Heart left ventricle (tissue), 16 donors: Measurements from ENCODE around the gene SEC31A. TPM values are rescaled to one million over a fixed set of nuclear protein-coding genes. Genes with fewer than 3 reads are reported as not detected.
A peak's percentile ranks its signal among the peaks of the same experiment; 100 is the strongest.

Experiments
- ATAC-seq, 4 donors: fragments of 200-7000 bp; cut with Tn5 transposase; one replicate each; pipeline ENCODE4 v1.9.1; 2020 to 2022; ENCODE audit warnings: moderate library complexity in 4 of 4, mild to moderate bottlenecking in 3 of 4, moderate number of reproducible peaks in 1 of 4
- DNase-seq, 5 donors: peaks; one replicate each; pipeline ENCODE4 v3.0.0-alpha.2; 2020
- H3K27ac ChIP-seq, 12 donors: fragments of 200-600 bp; sonication (generic) in 4 of 12; one replicate each; pipeline versions ENCODE4 v1.5.0 to v1.8.0; 2016 to 2022; ENCODE audit warnings: mild to moderate bottlenecking in 2 of 12
- H3K27me3 ChIP-seq, 9 donors: fragments of 200-600 bp; sonication (generic) in 2 of 9; one replicate each; pipeline versions ENCODE4 v1.5.1 to v1.8.0; 2016 to 2022; ENCODE audit warnings: mild to moderate bottlenecking in 3 of 9
- H3K36me3 ChIP-seq, 9 donors: fragments of 200-600 bp; sonication (generic) in 2 of 9; one replicate each; pipeline versions ENCODE4 v1.5.0 to v1.8.0; 2018 to 2022; ENCODE audit warnings: mild to moderate bottlenecking in 2 of 9
- H3K4me1 ChIP-seq, 12 donors: fragments of 200-600 bp; sonication (generic) in 4 of 12; one replicate each; pipeline versions ENCODE4 v1.5.0 to v1.8.0; 2016 to 2022; ENCODE audit warnings: mild to moderate bottlenecking in 3 of 12
- H3K4me3 ChIP-seq, 12 donors: fragments of 200-600 bp; sonication (generic) in 4 of 12; one replicate each; pipeline versions ENCODE4 v1.5.0 to v1.8.0; 2017 to 2022; ENCODE audit warnings: mild to moderate bottlenecking in 9 of 12, moderate library complexity in 4 of 12
- H3K9me3 ChIP-seq, 12 donors: fragments of 200-600 bp; sonication (generic) in 4 of 12; one replicate each; pipeline versions ENCODE4 v1.5.0 to v1.8.0; 2016 to 2022; ENCODE audit warnings: mild to moderate bottlenecking in 1 of 12
- POLR2A ChIP-seq, 2 donors: fragments of 450-650 bp; IDR thresholded peaks; one replicate each; pipeline ENCODE4 v1.6.1; 2017; ENCODE audit warnings: antibody characterized with exemption in 2 of 2, mild to moderate bottlenecking in 2 of 2, moderate library complexity in 2 of 2
- WGBS, 4 donors: extraction: QIAGEN DNeasy Blood & Tissue Kit in 2 of 4; methylation state at CpG; one replicate each; pipeline versions ENCODE4 v1.1.5 to v1.1.7; 2013 to 2018; 5-methylcytosine and 5-hydroxymethylcytosine counted together
- intact Hi-C, 10 donors: fragments of 100-400 bp; cut with DNase I; formaldehyde crosslinking; loops; one replicate each; pipeline versions ENCODE4 v1.11.1 to v1.14.2; 2022
- polyA plus RNA-seq, 2 donors: library from polyadenylated mRNA; stranded (reverse); fragments of 200-250 nt; gene quantifications; one replicate each; pipeline ENCODE4 v1.2.3, GENCODE V29; 2013
- total RNA-seq, 9 donors: library from RNA; depleted of rRNA in 2 of 9; stranded (reverse); fragments of >200 nt in 2 of 9; fragmentation: NEBNext Ultra II Directional in 3 of 9; extraction: Animal tissue kit (Norgen Biotek cat#: 25700) in 3 of 9; gene quantifications; one replicate each; pipeline versions ENCODE4 v1.1.0 to v1.2.4, GENCODE V29; 2016 to 2023
- TF ChIP-seq, protein P1 (sequence below), 12 donors: fragments of 200-600 bp; sonication (generic) in 4 of 12; IDR thresholded peaks; one replicate each; pipeline versions ENCODE4 v1.5.0 to v1.8.0; 2018 to 2022; ENCODE audit warnings: antibody characterized with exemption in 12 of 12, mild to moderate bottlenecking in 5 of 12
- donor health status: ischemic (EF 13 %, LVEDD 7.1; RV severe dilation, severe dysfunction).
- donor health status: healthy with polysubstance abuse.
- donor health status: DM: no; HTN: yes; CAD: no.
- donor health status: DM: no; HTN: no; CAD: no.
- donor health status: ischemic (EF 25% LVEDD 6.9; RV normal size, moderate dysfunction).
- donor health status: ischemic (EF 25% LVEDD 5.7; RV mildly dilated, moderate dysfunction).
- donor health status: healthy.
- donor health status: DM: yes; HTN: yes; CAD: no.
- donor health status: ischemic (EF 35%, LVEDD 5.7; RV mildly dilated, moderate dysfunction).
- donor health status: nonischemic (EF 11% LVEDD 7.7; RV severe dilation, severe dysfunction).
- donor health status: DM: yes; HTN: yes; CAD: no.
- donor health status: PGD.
- donor health status: ischemic (EF 29% LVEDD 5.4; RV normal size, mild dysfunction).
- donor health status: nonischemic (EF 23%, LVEDD 6.1; RV moderate dilation, normal function).

SEC31A gene
- total and polyA plus RNA-seq, 11 donors = 81.0 to 168 (median 101) TPM

DNA sequence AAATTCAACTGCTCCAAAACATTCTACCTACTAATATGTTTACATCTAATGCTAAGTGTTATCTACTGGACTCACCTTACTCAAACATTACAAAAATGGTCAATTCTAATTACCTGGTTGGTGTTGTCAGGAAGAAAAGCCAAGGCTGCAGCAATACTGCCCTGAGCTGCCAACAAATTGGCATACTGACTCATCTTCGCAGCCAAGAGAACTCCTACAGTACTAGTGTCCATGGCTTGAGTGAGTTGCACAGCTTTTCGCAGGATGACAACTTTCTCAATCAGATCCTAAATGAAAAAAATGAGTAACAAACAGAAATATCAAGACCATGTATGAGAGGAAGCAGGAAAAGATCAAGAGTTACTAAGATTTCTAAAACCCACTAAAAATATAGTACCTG is 39.6 kb downstream of the SEC31A start:
- no peaks in the 10 kb centered on the region for H3K27me3 ChIP-seq
- no peak overlapping the region for H3K27ac ChIP-seq
- ATAC-seq = no peak
- no peak for TF ChIP-seq POLR2A (IDR thresholded peaks at IDR 0.05)
- TF ChIP-seq, protein P1, sequence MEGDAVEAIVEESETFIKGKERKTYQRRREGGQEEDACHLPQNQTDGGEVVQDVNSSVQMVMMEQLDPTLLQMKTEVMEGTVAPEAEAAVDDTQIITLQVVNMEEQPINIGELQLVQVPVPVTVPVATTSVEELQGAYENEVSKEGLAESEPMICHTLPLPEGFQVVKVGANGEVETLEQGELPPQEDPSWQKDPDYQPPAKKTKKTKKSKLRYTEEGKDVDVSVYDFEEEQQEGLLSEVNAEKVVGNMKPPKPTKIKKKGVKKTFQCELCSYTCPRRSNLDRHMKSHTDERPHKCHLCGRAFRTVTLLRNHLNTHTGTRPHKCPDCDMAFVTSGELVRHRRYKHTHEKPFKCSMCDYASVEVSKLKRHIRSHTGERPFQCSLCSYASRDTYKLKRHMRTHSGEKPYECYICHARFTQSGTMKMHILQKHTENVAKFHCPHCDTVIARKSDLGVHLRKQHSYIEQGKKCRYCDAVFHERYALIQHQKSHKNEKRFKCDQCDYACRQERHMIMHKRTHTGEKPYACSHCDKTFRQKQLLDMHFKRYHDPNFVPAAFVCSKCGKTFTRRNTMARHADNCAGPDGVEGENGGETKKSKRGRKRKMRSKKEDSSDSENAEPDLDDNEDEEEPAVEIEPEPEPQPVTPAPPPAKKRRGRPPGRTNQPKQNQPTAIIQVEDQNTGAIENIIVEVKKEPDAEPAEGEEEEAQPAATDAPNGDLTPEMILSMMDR (IDR thresholded peaks at IDR 0.05) = no peak
- H3K4me3 ChIP-seq = no peak overlapping the region
- H3K4me1 ChIP-seq = peaks cover 0 to 3% (median 0%) of the 10 kb centered on the region in 12 donors
- WGBS, 4 donors = 96 to 98% (median 96%) methylated on average over 2 of the region's 2 CpGs
- DNase-seq = no peak
- intact Hi-C loops = no loop called here
- peaks cover 0 to 100% (median 100%) of the 10 kb centered on the region in 9 donors for H3K36me3 ChIP-seq
- H3K9me3 ChIP-seq = no peaks in the 10 kb centered on the region

DNA sequence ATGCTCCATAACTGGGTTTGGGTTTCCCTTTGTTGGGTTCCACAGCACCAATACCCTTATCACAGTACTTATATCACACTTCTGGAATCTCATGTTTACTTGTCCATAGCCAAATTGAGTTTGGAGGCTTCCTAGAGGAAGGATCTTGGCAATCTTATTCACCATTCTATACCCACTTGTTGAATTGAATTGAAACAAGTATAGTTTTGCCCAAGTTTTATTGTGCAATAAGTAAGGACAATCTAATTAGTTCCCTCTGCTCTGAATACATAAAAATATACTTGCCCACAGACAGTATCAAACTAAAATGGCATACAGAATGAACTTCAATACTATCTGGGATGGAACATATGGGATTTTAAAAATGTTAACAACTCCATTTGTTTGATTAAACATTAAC is 40.3 kb downstream of the SEC31A start:
- DNase-seq = no peak
- no peak overlapping the region for H3K27ac ChIP-seq
- H3K4me3 ChIP-seq = no peak overlapping the region
- no peaks in the 10 kb centered on the region for H3K27me3 ChIP-seq
- ATAC-seq = no peak
- H3K36me3 ChIP-seq = peaks cover 0 to 100% (median 98%) of the 10 kb centered on the region in 9 donors
- intact Hi-C loops = no loop called here
- no peak for TF ChIP-seq POLR2A (IDR thresholded peaks at IDR 0.05)
- TF ChIP-seq, protein P1 (IDR thresholded peaks at IDR 0.05) = no peak
- no peaks in the 10 kb centered on the region for H3K9me3 ChIP-seq
- peaks cover 0 to 3% (median 0%) of the 10 kb centered on the region in 12 donors for H3K4me1 ChIP-seq

DNA sequence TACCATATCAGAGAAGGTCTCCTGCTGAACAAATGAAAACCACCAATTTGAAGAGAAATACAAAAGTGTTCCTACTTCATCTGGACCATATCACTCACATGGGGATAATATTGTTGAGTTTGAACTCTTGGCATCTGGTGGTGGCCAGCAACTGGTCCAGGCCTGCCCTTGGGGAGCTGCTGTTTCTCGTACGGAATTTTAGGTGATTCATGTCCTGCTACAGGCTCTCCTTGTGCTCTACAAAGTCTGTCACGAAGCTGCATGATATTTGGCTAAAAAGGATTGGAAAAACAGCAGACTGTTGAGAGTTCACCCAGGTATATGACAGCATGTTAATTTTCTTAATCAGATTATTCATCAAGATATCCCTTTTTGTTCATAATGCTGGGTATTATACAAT is 42.2 kb downstream of the SEC31A start:
- no peak for ATAC-seq
- H3K36me3 ChIP-seq = peaks cover 0 to 100% (median 98%) of the 10 kb centered on the region in 9 donors
- no peaks in the 10 kb centered on the region for H3K27me3 ChIP-seq
- no peak overlapping the region for H3K27ac ChIP-seq
- H3K4me1 ChIP-seq = peaks cover 0 to 3% (median 0%) of the 10 kb centered on the region in 12 donors
- H3K4me3 ChIP-seq = no peak overlapping the region
- H3K9me3 ChIP-seq = no peaks in the 10 kb centered on the region
- TF ChIP-seq, protein P1 (IDR thresholded peaks at IDR 0.05) = no peak
- TF ChIP-seq POLR2A (IDR thresholded peaks at IDR 0.05) = no peak
- 72 to 91% (median 84%) methylated on average over 3 of the region's 3 CpGs for WGBS, 4 donors
- no peak for DNase-seq
- intact Hi-C loops = loop anchor here in 1 of 10 donors (5.0 kb wide), 1 partner anchor 34 kb away; no protein-coding TSS in a partner anchor

DNA sequence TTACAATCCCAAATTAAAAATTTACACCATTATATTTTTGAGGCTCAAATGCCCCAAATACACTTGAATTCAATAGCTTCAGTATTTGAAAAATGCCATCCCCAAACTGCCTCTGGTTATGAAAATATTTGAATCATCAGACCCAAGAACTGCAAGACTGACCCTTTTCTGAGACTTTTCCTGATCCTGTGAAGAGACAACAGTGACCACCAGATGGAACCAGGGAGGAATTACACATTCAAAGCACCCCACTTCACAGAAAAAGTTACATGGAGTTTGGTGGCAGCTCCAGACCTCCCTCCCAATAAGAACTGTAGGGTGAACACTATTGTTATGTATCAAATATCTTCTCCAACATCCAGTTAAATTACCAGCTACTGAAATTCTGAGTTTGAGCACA is 48.4 kb downstream of the SEC31A start:
- Histone ChIP-seq H3K27me3 (no peaks in the 10 kb centered on the region), H3K9me3 (no peaks in the 10 kb centered on the region), H3K27ac (no peak overlapping the region), H3K4me1 (peaks cover 0 to 3% (median 0%) of the 10 kb centered on the region in 12 donors), H3K4me3 (no peak overlapping the region), H3K36me3 (peaks cover 0 to 100% (median 98%) of the 10 kb centered on the region in 9 donors)
- TF ChIP-seq POLR2A (IDR thresholded peaks at IDR 0.05) = no peak
- TF ChIP-seq, protein P1 (IDR thresholded peaks at IDR 0.05) = peak in 1 of 12 donors; percentile 14
- intact Hi-C loops = loop anchor here in 1 of 10 donors (2.0 kb wide), 1 partner anchor 22 kb away; no protein-coding TSS in a partner anchor
- DNase-seq (no peak), ATAC-seq (no peak)
